ENCODE data around the gene INTS6.

GRCh38 chr13:51322826-51323225, 130.0 kb downstream of the INTS6 start:
- no peak for TF ChIP-seq POLR2A (IDR thresholded peaks at IDR 0.05)
- TF ChIP-seq, protein P1, sequence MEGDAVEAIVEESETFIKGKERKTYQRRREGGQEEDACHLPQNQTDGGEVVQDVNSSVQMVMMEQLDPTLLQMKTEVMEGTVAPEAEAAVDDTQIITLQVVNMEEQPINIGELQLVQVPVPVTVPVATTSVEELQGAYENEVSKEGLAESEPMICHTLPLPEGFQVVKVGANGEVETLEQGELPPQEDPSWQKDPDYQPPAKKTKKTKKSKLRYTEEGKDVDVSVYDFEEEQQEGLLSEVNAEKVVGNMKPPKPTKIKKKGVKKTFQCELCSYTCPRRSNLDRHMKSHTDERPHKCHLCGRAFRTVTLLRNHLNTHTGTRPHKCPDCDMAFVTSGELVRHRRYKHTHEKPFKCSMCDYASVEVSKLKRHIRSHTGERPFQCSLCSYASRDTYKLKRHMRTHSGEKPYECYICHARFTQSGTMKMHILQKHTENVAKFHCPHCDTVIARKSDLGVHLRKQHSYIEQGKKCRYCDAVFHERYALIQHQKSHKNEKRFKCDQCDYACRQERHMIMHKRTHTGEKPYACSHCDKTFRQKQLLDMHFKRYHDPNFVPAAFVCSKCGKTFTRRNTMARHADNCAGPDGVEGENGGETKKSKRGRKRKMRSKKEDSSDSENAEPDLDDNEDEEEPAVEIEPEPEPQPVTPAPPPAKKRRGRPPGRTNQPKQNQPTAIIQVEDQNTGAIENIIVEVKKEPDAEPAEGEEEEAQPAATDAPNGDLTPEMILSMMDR (IDR thresholded peaks at IDR 0.05): no peak
